ENCODE data around the gene OMP. TPM values are rescaled to one million over a fixed set of nuclear protein-coding genes. Genes with fewer than 3 reads are reported as not detected.

OMP gene
- total and polyA plus RNA-seq, 2 of the 13 experiments (the other 11 are each of a cell fraction or from before 2014, with no cell fraction given): not detected

DNA sequence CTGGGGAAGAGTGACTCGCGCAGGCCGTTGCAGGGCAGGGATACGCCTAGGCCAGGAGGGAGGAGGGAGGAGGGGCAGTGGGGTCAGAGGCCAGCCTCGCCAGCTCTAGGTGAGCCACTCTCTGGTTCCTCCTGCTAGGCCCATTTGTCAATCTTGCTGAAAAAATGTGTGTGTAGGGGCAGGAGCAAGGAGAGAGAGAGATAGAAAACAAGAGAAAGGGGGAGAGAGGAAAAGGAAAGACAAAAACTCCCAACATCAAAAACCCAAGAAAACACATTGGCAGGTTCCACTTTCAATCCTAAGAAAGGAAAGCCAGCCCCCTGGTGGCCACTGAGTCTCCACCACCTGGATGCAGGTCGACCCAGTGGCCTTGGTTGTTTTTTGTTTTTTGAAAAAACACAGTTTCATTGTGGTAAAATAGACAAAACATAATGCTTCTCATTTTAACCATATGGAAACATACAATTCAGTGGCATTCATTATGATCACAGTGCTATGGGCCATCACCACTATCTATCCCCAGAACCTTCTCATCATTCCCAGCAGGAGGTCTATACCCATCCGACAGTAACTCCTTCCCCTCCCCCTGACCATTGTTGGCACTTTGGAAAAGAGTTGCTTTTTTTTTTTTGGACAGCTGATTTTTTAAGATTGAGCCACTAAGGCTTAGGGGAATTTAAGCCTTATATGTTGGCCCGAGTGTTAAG lies 10.9 kb downstream of the OMP start (continued):
- TF ChIP-seq KDM3A (CRISPR knock-in tag; IDR thresholded peaks at IDR 0.05; ENCODE audit: low read depth): no peak
- no peak for TF ChIP-seq PBX3 (CRISPR knock-in tag; IDR thresholded peaks at IDR 0.05; ENCODE audit: borderline replicate concordance)
- TF ChIP-seq, protein P1, sequence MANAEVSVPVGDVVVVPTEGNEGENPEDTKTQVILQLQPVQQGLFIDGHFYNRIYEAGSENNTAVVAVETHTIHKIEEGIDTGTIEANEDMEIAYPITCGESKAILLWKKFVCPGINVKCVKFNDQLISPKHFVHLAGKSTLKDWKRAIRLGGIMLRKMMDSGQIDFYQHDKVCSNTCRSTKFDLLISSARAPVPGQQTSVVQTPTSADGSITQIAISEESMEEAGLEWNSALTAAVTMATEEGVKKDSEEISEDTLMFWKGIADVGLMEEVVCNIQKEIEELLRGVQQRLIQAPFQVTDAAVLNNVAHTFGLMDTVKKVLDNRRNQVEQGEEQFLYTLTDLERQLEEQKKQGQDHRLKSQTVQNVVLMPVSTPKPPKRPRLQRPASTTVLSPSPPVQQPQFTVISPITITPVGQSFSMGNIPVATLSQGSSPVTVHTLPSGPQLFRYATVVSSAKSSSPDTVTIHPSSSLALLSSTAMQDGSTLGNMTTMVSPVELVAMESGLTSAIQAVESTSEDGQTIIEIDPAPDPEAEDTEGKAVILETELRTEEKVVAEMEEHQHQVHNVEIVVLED (CRISPR knock-in tag; IDR thresholded peaks at IDR 0.05; ENCODE audit: borderline replicate concordance): no peak
- TF ChIP-seq ZSCAN9 (CRISPR knock-in tag; IDR thresholded peaks at IDR 0.05; ENCODE audit: borderline replicate concordance): no peak
- no peak for TF ChIP-seq HOXD1 (CRISPR knock-in tag; IDR thresholded peaks at IDR 0.05)
- TF ChIP-seq, protein P2, sequence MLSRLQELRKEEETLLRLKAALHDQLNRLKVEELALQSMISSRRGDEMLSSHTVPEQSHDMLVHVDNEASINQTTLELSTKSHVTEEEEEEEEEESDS (CRISPR knock-in tag; IDR thresholded peaks at IDR 0.05; ENCODE audit: borderline replicate concordance): no peak
- no peak for TF ChIP-seq ZNF776 (CRISPR knock-in tag; IDR thresholded peaks at IDR 0.05)
- no peak for TF ChIP-seq ZNF75D (CRISPR knock-in tag; IDR thresholded peaks at IDR 0.05; ENCODE audit: borderline replicate concordance)
- TF ChIP-seq ZNF234 (CRISPR knock-in tag; conservative IDR thresholded peaks at IDR 0.05): no peak
- TF ChIP-seq ZNF12 (CRISPR knock-in tag; IDR thresholded peaks at IDR 0.05): no peak
- TF ChIP-seq IKZF1 (IDR thresholded peaks at IDR 0.05): no peak
- TF ChIP-seq MED8 (CRISPR knock-in tag; IDR thresholded peaks at IDR 0.05; ENCODE audit: insufficient replicate concordance): no peak
- TF ChIP-seq, protein P3, sequence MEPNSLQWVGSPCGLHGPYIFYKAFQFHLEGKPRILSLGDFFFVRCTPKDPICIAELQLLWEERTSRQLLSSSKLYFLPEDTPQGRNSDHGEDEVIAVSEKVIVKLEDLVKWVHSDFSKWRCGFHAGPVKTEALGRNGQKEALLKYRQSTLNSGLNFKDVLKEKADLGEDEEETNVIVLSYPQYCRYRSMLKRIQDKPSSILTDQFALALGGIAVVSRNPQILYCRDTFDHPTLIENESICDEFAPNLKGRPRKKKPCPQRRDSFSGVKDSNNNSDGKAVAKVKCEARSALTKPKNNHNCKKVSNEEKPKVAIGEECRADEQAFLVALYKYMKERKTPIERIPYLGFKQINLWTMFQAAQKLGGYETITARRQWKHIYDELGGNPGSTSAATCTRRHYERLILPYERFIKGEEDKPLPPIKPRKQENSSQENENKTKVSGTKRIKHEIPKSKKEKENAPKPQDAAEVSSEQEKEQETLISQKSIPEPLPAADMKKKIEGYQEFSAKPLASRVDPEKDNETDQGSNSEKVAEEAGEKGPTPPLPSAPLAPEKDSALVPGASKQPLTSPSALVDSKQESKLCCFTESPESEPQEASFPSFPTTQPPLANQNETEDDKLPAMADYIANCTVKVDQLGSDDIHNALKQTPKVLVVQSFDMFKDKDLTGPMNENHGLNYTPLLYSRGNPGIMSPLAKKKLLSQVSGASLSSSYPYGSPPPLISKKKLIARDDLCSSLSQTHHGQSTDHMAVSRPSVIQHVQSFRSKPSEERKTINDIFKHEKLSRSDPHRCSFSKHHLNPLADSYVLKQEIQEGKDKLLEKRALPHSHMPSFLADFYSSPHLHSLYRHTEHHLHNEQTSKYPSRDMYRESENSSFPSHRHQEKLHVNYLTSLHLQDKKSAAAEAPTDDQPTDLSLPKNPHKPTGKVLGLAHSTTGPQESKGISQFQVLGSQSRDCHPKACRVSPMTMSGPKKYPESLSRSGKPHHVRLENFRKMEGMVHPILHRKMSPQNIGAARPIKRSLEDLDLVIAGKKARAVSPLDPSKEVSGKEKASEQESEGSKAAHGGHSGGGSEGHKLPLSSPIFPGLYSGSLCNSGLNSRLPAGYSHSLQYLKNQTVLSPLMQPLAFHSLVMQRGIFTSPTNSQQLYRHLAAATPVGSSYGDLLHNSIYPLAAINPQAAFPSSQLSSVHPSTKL (CRISPR knock-in tag; IDR thresholded peaks at IDR 0.05): 0 out of 2 replicates have a peak, but pooled peaks have one; percentile 4
- TF ChIP-seq ARNT2 (CRISPR knock-in tag; IDR thresholded peaks at IDR 0.05; ENCODE audit: low read depth): no peak
- peak; percentile 44; the same call in 1 of the 2 replicates for TF ChIP-seq ZFX (CRISPR knock-in tag; IDR thresholded peaks at IDR 0.05; ENCODE audit: low read depth)
- no peak for TF ChIP-seq MTERF4 (CRISPR knock-in tag; IDR thresholded peaks at IDR 0.05)
- TF ChIP-seq SYNCRIP (IDR thresholded peaks at IDR 0.05; ENCODE audit: insufficient read depth, low read depth, low read length): no peak
- TF ChIP-seq, protein P4, sequence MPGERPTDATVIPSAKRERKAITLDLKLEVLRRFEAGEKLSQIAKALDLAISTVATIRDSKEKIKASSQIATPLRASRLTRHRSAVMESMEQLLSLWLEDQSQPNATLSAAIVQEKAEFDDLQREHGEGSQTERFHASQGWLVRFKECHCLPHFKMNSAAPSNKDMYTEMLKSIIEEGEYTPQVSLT (CRISPR knock-in tag; IDR thresholded peaks at IDR 0.05; ENCODE audit: borderline replicate concordance, low read depth): no peak
- TF ChIP-seq, protein P5, sequence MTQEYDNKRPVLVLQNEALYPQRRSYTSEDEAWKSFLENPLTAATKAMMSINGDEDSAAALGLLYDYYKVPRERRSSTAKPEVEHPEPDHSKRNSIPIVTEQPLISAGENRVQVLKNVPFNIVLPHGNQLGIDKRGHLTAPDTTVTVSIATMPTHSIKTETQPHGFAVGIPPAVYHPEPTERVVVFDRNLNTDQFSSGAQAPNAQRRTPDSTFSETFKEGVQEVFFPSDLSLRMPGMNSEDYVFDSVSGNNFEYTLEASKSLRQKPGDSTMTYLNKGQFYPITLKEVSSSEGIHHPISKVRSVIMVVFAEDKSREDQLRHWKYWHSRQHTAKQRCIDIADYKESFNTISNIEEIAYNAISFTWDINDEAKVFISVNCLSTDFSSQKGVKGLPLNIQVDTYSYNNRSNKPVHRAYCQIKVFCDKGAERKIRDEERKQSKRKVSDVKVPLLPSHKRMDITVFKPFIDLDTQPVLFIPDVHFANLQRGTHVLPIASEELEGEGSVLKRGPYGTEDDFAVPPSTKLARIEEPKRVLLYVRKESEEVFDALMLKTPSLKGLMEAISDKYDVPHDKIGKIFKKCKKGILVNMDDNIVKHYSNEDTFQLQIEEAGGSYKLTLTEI (CRISPR knock-in tag; conservative IDR thresholded peaks at IDR 0.05): no peak

All from HepG2 (cell line).